IPS DF 19.7 (cell line): ENCODE results near the gene LRRC14B.
"Not testable (repeated sequence)": the region's sequence is repeated elsewhere in the genome, so short reads cannot be mapped to it uniquely, and the experiment has no call there.

ENCODE experiments used
- DNase-seq: peaks from one replicate; pipeline ENCODE4 v3.0.0-alpha.2; 2013; ENCODE audit warnings: low read depth, low spot score

The LRRC14B gene

GRCh38 chr5:240550-240949 is 49.3 kb downstream of the LRRC14B start:
- not testable (repeated sequence) for DNase-seq

GRCh38 chr5:241045-241669 is 49.9 kb downstream of the LRRC14B start:
- DNase-seq = not testable (repeated sequence)

- not testable (repeated sequence) for DNase-seq
Observed at GRCh38 chr5:243683-244367, 52.5 kb downstream of the LRRC14B start.

- not testable (repeated sequence) for DNase-seq
Observed at GRCh38 chr5:245717-246116, 54.4 kb downstream of the LRRC14B start.
